ENCODE results near the gene TTC17.

GRCh38 chr11:43467958-43468357 lies 109.2 kb downstream of the TTC17 start:
- TF ChIP-seq CTCF (IDR thresholded peaks at IDR 0.05) (no peak), EZH2 (IDR thresholded peaks at IDR 0.05; ENCODE audit: borderline replicate concordance, insufficient read depth, low read depth, low read length, poor library complexity, severe bottlenecking) (no peak)
